Ureter (tissue), 1 donor: ENCODE measurements around the gene HSBP1L1. TPM values are rescaled to one million over a fixed set of nuclear protein-coding genes. Genes with fewer than 3 reads are reported as not detected.

Source experiments
- DNase-seq: peaks from one replicate; pipeline ENCODE4 v3.0.0-alpha.2; 2020; ENCODE audit warnings: low spot score
- total RNA-seq: library from RNA; stranded (reverse); gene quantifications from one replicate; pipeline ENCODE4 v1.2.4, GENCODE V29; 2023
- donor health status: DM: yes; HTN: yes; CAD: no.

Gene HSBP1L1
- 29.5 TPM for total RNA-seq

DNA sequence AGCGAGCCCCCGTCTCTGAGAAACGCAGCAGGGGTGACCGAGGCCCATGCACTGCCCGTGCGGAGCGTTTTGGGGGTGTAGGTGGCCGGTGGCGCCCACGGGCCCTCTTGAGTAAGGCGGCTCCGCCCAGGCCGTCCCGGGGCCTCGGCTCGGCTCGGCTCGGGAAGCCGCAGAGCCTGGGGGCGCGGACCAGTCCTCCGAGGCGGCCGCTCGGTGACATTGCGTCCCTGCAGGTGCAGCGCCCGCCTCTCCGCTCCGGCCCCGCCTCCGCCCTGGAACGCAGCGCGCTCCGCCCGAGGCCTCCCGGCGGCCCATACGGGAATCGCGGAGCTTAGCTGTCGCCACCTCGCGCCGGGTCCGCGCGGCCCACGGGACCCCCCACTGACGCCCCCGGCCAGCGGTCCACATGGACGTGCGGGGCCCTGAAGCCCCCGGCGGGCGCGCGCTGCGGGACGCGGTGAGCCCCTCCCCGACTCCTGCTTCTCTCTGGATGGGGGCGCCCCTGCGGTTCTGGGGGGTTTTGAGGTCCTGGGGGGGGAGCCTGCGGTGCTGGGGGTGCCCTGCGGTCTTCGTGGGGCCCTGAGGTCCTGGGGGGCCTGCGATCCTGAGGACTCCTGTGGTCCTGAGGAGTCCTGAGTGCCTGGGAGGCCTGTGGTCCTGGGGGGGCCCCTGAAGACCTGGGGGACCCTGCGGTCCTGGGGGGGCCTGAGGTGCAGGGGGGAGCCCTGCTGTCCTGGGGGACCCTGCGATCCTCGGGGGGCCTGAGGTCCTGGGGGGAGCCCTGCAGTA lies at the start of gene HSBP1L1:
Gene HSBP1L1, plus strand, starts transcription at position 314 of the 789 bp plus-strand sequence. Its CDS starts 93 bp downstream, at position 407.
- peak; percentile 74 for DNase-seq

- DNase-seq: no peak
Measured at GRCh38 chr18:79915161-79916127, 49.0 kb upstream of the HSBP1L1 start.

DNA sequence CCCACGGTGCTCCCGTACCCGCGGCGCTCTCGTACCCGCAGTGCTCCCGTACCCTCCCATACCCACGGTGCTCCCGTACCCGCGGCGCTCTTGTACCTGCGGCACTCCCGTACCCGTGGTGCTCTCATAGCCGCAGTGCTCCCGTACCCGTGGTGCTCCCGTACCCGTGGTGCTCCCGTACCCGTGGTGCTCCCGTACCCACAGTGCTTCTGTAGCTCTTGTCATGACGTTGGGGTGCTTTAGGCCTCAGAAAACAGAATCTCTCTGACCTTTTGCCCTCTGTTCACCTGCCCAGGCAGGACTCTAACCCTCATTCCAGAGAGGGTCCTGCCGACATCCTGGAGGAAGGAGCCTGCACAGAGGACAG lies 48.3 kb upstream of the HSBP1L1 start:
- no peak for DNase-seq

DNA sequence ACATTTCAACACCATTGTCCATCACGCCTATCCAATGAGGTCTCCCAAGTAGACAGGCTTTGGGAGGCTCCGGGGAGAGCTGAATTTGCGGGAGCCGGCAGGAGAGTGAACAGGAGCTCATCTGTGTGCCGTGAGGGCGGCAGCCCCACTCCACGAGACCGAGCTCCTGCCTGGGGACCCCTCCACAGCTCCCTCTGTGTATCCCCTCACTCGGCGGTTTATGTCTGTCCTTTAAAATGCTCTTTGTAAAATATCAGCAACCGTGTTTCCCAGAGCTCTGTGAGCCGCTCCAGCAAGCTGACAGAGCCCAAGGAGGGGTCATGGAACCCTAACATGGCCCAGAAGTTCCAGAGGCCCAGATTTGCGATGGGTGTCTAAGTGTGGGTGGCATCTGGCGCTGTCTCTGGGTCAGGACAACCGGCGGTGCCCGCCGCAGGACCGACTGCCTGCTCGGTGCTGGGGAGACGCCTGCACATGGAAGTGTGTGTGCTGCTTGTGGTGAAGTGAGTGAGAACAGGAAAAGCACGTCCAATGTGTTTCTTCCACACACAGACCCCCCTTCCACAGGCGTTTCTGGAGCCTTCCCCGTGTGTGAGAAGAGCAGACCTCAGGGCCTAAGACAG lies 47.8 kb upstream of the HSBP1L1 start:
- no peak for DNase-seq

- peak; percentile 20 for DNase-seq
Measured at GRCh38 chr18:79917169-79917852, 47.1 kb upstream of the HSBP1L1 start.

- peak; percentile 38 for DNase-seq
Measured at GRCh38 chr18:79917853-79918614, 46.4 kb upstream of the HSBP1L1 start.

DNA sequence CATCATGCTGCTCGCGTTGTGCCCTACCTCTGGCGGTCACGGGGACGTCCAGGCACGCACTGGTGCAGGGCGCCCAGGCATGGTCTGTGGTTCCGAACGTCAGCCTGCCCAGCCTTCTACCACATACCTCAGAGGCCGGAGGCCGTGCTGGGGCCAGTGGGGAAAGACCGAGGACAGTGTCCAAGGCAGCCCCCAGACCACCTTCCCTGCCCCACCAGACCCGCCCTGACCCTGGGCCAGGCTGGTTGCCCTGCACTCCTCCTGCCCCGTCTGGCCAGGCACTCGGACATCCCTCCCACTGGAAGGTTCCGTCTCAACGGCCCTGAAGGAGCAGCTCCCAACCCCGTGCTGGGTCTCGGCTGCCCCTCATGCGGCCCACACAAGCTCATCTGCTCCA lies 45.8 kb upstream of the HSBP1L1 start:
- DNase-seq: peak; percentile 38

DNA sequence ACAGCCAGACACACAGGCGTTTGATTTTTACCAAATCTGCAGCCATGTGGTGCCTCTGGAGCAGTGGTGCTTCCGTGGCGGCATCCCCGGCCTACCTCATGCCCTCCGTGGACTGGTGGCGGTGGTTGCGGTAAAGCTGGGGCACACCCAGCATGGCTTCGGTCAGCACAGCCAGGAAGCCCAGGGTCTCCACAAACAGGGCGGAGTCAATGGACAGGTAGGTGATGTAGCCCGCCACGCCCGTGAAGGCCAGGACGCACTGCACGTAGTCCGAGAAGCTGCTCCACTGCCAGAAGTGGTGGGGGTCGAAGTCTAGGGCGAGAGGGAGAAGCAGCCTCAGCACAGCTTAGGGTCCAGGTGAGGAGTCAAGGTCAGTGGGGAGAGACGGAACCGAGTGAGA lies 45.4 kb upstream of the HSBP1L1 start:
- peak; percentile 37 for DNase-seq

DNA sequence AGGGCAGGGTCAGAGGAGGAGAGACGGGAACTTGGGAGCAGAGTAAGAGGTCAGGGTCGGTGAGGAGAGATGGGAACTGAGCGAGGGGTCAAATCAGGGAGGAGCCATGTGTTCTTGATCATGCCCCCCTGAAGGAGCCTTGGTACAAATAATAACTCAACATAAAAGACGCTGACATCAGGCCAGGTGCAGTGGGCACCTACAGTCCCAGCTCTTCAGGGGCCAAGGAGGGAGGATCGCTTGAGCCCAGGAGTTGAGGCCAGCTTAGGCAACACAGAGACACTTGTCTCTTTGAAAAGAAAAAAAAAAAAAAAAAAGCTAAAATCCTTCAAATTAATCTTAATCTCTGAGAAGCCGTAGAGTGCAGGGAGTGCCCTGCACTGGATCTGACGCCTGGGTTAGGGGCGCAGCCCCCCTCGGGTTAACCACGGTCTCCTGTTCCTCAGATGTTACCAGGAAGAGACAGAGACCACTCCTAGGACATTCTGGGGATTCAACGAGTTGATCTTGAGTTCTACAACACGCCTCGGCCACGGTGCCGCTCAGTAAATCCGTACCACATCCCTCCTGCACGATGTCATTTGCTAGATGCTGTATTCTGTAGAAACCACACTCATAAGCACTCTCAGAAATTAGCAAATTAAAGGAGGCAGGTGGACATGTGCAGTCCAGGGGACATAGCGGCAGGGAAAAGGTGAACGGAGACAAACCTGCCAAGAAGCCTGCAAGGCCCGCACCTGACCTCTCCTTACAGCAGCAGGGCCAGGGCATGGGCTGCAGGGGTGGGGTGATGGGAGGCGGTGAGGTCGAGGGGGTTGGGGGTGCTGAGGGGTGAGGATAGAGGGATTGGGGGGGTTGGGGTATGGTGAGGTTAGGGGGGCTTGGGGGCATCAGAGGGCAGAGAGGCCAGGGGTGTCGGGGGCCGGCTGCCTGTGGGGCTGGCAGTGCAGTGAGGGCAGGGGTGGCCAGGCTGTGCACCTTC lies 42.2 kb upstream of the HSBP1L1 start:
- peak; percentile 24 for DNase-seq

GRCh38 chr18:79922971-79923411 lies 41.5 kb upstream of the HSBP1L1 start:
- DNase-seq: peak; percentile 38

DNA sequence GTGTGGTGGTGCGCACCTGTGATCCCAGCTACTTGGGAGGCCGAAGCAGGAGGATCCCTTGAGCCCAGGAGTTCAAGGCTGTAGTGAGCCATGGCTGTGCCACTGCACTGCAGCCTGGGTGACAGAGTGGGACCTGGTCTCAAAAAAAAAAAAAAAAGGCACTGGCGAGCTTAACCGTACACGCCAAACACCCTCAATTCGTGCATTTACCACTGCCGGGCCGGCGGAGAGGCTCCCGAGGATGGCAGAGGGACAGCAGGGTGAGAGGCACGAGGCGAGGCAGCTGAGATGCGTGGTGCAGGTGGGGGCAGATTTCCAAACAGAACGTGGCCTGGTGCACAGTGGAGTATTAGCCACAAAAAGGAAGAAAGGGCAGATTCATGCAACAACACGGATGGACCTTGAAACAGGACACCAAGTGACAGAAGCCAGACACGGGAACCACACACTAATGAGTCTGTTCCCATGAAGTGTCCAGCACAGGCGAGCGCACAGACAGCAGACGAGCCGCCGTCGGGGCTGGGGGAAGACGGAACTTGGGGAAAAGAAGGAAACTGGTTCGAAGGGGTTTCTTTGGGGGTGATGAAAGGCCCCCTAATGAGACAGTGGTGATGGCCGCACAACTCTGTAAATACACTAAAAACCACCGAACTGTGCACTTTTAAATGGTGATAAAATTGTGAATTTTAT lies 40.4 kb upstream of the HSBP1L1 start:
- DNase-seq: no peak

GRCh38 chr18:79924814-79925731 lies 39.4 kb upstream of the HSBP1L1 start:
- peak; percentile 35 for DNase-seq

DNA sequence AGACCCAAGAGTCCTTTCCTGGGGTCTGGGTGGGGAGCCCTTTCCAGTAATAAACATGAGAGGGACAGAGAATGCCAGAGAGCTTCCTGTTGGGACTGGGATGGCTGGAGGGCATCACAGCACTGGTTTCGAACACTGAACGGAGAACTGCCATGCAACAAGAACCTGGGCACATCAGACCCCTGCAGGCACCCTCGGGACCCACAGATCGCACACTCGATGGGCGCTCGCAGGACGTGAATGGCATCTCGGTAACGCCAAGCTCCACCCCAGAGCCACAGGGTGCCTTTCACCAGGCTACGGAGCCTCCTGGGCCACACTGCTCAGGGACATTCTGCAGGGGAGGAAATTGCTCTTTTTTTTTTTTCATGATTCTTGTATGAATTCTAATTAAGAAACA lies 38.1 kb upstream of the HSBP1L1 start:
- DNase-seq: peak; percentile 26

DNA sequence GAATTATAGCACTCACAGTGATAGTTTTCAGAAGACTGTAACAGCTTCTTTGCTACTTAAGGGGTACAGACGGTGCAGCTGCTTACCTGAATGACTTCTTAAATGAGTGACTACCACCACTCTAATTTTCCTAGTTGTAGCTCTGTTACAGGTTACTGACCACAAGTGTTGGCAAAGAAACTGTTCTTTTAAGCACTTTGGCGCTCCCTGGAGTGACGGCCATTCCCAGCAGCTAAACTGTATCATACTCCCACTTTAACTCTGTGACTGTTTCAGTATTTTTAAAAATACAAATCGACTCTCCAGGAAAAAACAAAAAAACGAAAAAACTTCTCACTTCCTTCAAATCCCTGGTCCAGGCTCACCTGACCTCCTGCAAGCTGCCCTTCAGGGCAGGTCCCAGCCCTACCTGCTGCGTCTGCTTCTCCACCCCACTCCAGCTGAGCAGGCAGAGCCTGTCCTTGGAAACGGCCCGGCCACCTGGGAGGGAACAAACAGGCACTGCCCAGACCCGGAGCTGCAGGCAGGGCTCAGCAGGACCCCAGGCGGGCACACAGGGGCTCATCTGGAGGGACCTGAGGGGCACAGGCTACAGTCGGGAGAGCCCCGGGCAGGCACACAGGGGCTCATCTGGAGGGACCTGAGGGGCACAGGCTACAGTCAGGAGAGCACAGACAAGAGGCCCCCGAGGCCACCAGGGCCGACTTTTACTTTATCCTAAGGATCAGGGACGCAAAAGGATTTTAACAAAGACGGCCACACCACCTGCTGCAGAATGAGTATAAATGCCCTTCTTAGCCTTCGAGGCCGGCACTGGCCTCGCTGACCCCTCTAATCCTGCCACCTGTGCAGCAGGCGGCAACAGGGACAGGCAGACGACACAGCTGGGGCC lies 37.5 kb upstream of the HSBP1L1 start:
- DNase-seq: peak; percentile 41

- peak; percentile 38 for DNase-seq
Measured at GRCh38 chr18:79927607-79928562, 36.6 kb upstream of the HSBP1L1 start.

DNA sequence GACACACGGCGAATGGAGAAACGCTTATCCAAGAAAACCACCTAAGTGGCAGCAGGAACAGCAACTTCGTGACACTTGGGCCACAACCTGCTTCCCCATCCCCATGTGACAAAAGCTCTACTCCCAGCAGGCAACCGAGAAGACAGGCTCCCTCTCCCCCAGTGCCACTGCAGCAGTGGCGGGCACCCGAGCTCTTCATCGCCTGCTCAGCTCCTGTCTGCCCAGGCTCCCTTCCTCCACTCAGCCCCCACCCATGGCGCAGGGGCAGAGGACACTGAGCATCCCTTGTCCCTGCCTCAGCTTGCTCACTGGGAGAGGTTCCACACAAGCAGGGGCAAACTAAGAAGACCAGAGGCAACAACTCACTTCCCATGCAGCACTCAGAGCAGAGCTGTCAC lies 35.9 kb upstream of the HSBP1L1 start:
- DNase-seq: no peak
